WTC11 (cell line): ENCODE data around the gene SH3BP4.

ENCODE experiments used
- ATF6 ChIP-seq: sonication (generic); formaldehyde crosslinking; IDR thresholded peaks from 2 replicates; pipeline ENCODE4 v1.8.1; 2023; ENCODE audit warnings: mild to moderate bottlenecking, missing genetic modification reagents
- EMX1 ChIP-seq: fragments of 250-450 bp; sonication (Bioruptor Pico); IDR thresholded peaks from 2 replicates; pipeline ENCODE4 v1.8.0; 2021; ENCODE audit warnings: mild to moderate bottlenecking
- ESRRA ChIP-seq: sonication (generic); formaldehyde crosslinking; IDR thresholded peaks from 2 replicates; pipeline ENCODE4 v1.8.1; 2022; ENCODE audit warnings: mild to moderate bottlenecking, missing genetic modification reagents, borderline replicate concordance
- FOXJ3 ChIP-seq: sonication (generic); formaldehyde crosslinking; IDR thresholded peaks from 2 replicates; pipeline ENCODE4 v1.9.0; 2021; ENCODE audit warnings: missing genetic modification reagents, mild to moderate bottlenecking, borderline replicate concordance
- IRF1 ChIP-seq: sonication (generic); formaldehyde crosslinking; IDR thresholded peaks from 2 replicates; pipeline ENCODE4 v1.8.0; 2023; ENCODE audit warnings: missing genetic modification reagents
- MAX ChIP-seq: sonication (generic); formaldehyde crosslinking; IDR thresholded peaks from 2 replicates; pipeline ENCODE4 v1.8.0; 2022; ENCODE audit warnings: mild to moderate bottlenecking, missing genetic modification reagents
- ZNF263 ChIP-seq: sonication (generic); formaldehyde crosslinking; IDR thresholded peaks from 2 replicates; pipeline ENCODE4 v1.8.1; 2022; ENCODE audit warnings: low read depth, mild to moderate bottlenecking, moderate library complexity, missing genetic modification reagents
- TF ChIP-seq, protein P1 (sequence below): fragments of 200-600 bp; IDR thresholded peaks from 2 replicates; pipeline ENCODE4 v1.8.0; 2022; ENCODE audit warnings: antibody characterized with exemption

- no peak for TF ChIP-seq MAX
- TF ChIP-seq ATF6 = no peak
- TF ChIP-seq, protein P1, sequence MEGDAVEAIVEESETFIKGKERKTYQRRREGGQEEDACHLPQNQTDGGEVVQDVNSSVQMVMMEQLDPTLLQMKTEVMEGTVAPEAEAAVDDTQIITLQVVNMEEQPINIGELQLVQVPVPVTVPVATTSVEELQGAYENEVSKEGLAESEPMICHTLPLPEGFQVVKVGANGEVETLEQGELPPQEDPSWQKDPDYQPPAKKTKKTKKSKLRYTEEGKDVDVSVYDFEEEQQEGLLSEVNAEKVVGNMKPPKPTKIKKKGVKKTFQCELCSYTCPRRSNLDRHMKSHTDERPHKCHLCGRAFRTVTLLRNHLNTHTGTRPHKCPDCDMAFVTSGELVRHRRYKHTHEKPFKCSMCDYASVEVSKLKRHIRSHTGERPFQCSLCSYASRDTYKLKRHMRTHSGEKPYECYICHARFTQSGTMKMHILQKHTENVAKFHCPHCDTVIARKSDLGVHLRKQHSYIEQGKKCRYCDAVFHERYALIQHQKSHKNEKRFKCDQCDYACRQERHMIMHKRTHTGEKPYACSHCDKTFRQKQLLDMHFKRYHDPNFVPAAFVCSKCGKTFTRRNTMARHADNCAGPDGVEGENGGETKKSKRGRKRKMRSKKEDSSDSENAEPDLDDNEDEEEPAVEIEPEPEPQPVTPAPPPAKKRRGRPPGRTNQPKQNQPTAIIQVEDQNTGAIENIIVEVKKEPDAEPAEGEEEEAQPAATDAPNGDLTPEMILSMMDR = no peak
- no peak for TF ChIP-seq IRF1 (CRISPR knock-in tag)
- TF ChIP-seq ESRRA (CRISPR knock-in tag) = no peak
- TF ChIP-seq FOXJ3 (CRISPR knock-in tag) = no peak
- TF ChIP-seq ZNF263 (CRISPR knock-in tag) = no peak
- TF ChIP-seq EMX1 = no peak
Observed at GRCh38 chr2:235041918-235042575, 90.2 kb downstream of the SH3BP4 start.
